Chondrocyte (in vitro differentiated cells): ENCODE measurements around the gene DIS3L2. TPM values are rescaled to one million over a fixed set of nuclear protein-coding genes. Genes with fewer than 3 reads are reported as not detected.

Experiments used
- DNase-seq: peaks from one replicate; pipeline ENCODE4 v3.0.0; 2021; ENCODE audit warnings: mixed read lengths, low spot score
- H3K27ac Mint-ChIP-seq: one replicate; pipeline ENCODE4 v1.8.0; 2021; ENCODE audit warnings: mild to moderate bottlenecking, moderate library complexity, mixed read lengths; ENCODE audit not compliant: unreplicated experiment
- H3K27me3 Mint-ChIP-seq: 2 replicates; pipeline ENCODE4 v1.8.0; 2021; ENCODE audit warnings: low read depth, mixed read lengths
- H3K36me3 Mint-ChIP-seq: 2 replicates; pipeline ENCODE4 v1.8.0; 2021; ENCODE audit warnings: low read depth, mixed read lengths
- H3K4me1 Mint-ChIP-seq: 2 replicates; pipeline ENCODE4 v1.8.0; 2021; ENCODE audit warnings: low read depth, mild to moderate bottlenecking, mixed read lengths
- H3K4me3 Mint-ChIP-seq: one replicate; pipeline ENCODE4 v1.8.0; 2021; ENCODE audit warnings: mild to moderate bottlenecking, moderate library complexity, mixed read lengths; ENCODE audit not compliant: unreplicated experiment
- H3K9me3 Mint-ChIP-seq: 2 replicates; pipeline ENCODE4 v1.8.0; 2021; ENCODE audit warnings: low read depth, mixed read lengths
- total RNA-seq: library from RNA; stranded (reverse); gene quantifications from 3 replicates; pipeline ENCODE4 v1.2.1, GENCODE V29; 2021
- TF ChIP-seq, protein P1 (sequence below): fragments of 200-600 bp; sonication (generic); IDR thresholded peaks from 2 replicates; pipeline ENCODE4 v1.5.0; 2021; ENCODE audit warnings: antibody characterized with exemption, mild to moderate bottlenecking, moderate library complexity

Gene DIS3L2
- total RNA-seq, 1 donor from 2014 or later, result 17.5 TPM

DNA sequence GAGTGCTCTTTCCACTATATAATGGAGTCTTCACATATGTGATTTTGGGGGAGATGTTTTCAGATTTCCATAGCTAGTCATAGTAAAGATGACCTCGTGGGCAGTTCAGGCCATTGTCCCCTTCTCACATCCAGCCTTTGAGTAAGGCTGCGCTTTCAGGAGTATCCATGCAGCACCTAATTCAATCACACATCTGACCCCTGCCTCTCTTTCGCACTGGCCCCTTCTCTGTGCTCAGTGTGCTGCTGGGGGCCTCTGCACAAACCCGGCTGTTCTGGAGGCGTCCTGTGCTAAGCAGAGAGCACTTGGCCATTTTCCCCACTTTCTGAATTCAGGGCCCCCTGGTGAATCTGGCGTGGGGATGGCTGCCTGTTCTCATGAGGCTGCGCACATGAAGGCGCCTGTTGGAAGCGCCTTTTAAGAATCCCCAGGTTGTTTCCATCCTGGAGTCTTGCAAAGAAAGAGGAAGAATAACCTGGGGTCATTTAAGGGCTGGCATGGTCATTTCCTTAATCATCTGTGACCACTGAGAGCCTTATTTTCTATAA, 321.1 kb downstream of the DIS3L2 start:
- TF ChIP-seq, protein P1, sequence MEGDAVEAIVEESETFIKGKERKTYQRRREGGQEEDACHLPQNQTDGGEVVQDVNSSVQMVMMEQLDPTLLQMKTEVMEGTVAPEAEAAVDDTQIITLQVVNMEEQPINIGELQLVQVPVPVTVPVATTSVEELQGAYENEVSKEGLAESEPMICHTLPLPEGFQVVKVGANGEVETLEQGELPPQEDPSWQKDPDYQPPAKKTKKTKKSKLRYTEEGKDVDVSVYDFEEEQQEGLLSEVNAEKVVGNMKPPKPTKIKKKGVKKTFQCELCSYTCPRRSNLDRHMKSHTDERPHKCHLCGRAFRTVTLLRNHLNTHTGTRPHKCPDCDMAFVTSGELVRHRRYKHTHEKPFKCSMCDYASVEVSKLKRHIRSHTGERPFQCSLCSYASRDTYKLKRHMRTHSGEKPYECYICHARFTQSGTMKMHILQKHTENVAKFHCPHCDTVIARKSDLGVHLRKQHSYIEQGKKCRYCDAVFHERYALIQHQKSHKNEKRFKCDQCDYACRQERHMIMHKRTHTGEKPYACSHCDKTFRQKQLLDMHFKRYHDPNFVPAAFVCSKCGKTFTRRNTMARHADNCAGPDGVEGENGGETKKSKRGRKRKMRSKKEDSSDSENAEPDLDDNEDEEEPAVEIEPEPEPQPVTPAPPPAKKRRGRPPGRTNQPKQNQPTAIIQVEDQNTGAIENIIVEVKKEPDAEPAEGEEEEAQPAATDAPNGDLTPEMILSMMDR, result no peak
- no peak for DNase-seq
- Mint-ChIP-seq H3K4me1 (peaks cover 10% of the 10 kb centered on the region), H3K27ac (no peak overlapping the region), H3K27me3 (no peaks in the 10 kb centered on the region), H3K9me3 (peaks cover 7% of the 10 kb centered on the region), H3K4me3 (no peak overlapping the region), H3K36me3 (peaks cover 17% of the 10 kb centered on the region)

DNA sequence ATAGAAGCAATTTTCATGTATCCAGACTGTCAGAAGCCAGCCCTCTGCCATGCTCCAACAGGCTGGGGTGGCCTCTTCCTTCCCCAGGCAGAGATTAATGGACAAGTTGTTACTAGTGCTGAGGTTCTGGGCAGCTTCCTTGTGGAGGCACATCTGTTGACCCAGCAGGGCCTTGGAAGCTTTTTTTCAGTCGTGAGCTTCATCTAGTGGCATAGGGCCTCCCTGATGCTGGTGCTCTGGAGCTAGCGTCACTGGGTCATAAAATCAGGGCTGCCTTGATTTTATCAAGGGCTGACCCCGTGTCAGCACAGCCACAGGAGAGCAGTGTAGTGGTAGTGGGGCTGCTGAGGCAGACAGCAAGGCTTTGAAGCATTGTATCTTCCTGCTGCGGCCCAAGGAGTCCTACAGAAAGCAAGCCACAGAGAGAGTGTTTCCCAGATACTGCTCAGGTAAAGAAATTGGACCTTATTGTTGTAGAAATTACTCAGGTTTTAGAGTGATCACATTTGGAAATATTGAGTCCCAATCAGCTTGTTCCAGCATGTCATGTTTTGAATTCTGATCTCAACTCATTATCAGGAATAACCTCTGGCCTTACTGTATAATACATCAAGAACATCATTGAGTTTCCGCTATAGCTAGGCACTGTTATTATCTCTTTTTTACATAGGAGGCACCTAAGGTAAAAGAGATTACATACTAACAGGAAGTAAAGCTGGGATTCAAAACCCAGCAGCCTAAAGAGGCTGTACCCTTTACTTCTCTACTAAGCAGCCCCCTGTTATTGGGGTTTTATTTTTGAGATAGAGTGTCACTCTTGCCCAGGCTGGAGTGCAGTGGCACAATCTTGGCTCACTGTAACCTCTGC, 324.7 kb downstream of the DIS3L2 start:
- TF ChIP-seq, protein P1, result no peak
- Mint-ChIP-seq H3K36me3 (peaks cover 6% of the 10 kb centered on the region), H3K27ac (no peak overlapping the region)

DNA sequence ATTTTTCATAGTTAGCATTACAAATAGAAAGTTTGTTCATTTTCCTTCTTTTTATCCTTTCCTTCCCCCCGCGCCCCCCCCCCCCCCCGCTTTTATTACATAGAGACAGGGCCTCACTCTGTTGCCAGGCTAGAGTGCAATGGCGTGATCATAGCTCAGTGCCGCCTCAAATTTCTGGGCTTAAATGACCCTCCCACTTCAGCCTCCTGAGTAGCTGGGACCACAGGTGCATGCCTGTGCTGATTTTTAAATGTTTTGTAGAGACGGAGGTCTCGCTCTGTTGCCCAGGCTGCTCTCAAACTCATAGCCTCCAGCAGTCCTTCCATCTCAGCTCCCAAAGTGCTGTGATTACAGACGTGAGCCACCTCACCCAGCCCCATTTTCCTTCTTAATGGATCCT, 325.8 kb downstream of the DIS3L2 start:
- TF ChIP-seq, protein P1, result no peak
- Mint-ChIP-seq H3K27ac (no peak overlapping the region), H3K4me3 (no peak overlapping the region), H3K27me3 (no peaks in the 10 kb centered on the region), H3K4me1 (peaks cover 10% of the 10 kb centered on the region), H3K9me3 (no peaks in the 10 kb centered on the region), H3K36me3 (peaks cover 5% of the 10 kb centered on the region)
- no peak for DNase-seq

More for the DNA sequence above, 324.7 kb downstream of the DIS3L2 start:
- H3K4me1 Mint-ChIP-seq, result peaks cover 10% of the 10 kb centered on the region
- no peaks in the 10 kb centered on the region for H3K27me3 Mint-ChIP-seq
- H3K4me3 Mint-ChIP-seq, result no peak overlapping the region
- no peaks in the 10 kb centered on the region for H3K9me3 Mint-ChIP-seq
- DNase-seq, result no peak

DNA sequence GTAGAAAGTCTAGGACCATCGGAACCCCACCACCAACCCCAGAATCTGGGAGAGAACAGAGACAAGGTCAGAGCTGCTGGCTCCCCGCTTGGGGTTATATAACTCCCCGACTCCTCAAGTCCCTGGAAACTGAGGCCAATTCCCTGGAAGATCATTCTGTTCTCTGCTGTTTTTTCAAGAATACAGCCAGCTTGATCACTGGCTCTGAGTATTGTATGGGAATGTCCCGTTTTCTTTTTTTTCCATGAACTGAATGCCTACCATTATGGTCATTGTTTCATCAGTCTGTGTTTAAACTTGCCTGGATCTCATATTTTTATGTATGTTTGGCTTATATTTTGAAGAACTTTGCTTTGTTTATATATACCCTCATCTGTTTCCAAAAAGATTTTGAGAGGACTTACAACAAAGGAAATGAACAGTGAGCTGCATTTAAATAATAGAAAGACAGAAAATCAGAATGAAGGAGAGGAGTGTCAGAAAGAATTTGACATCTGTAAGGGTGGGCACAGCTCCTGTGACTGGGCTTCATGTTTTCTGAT, 327.0 kb downstream of the DIS3L2 start:
- DNase-seq, result no peak
- H3K4me3 Mint-ChIP-seq, result no peak overlapping the region

DNA sequence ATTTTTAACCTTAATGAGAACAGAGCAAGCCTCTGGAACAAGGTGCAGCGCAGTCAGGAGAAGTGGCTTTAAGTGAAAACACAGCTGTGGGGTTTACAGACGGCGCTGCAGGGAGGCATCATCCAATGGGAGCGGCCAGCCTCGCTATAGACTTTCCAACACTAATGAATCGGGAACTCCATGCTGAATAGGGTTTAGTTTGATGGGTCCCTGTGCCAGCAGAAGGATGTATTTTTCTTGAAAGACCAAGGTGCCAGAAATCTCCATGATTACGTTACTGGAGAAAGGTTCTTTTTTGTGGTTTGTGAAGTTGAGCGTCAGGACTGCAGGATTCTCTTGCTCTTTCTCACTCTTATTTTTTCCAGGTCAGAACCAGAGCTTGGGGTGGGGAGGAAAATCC, 329.2 kb downstream of the DIS3L2 start:
- Mint-ChIP-seq H3K4me3 (no peak overlapping the region), H3K4me1 (peaks cover 10% of the 10 kb centered on the region), H3K27ac (no peak overlapping the region), H3K27me3 (no peaks in the 10 kb centered on the region), H3K36me3 (peaks cover 8% of the 10 kb centered on the region), H3K9me3 (no peaks in the 10 kb centered on the region)
- TF ChIP-seq, protein P1, result no peak
- DNase-seq, result no peak

More for the DNA sequence above, 327.0 kb downstream of the DIS3L2 start:
- no peaks in the 10 kb centered on the region for H3K27me3 Mint-ChIP-seq
- TF ChIP-seq, protein P1, result no peak
- no peak overlapping the region for H3K27ac Mint-ChIP-seq
- H3K9me3 Mint-ChIP-seq, result no peaks in the 10 kb centered on the region
- H3K4me1 Mint-ChIP-seq, result peaks cover 10% of the 10 kb centered on the region
- peaks cover 5% of the 10 kb centered on the region for H3K36me3 Mint-ChIP-seq
